Activated CD4-positive, alpha-beta T cell treated with anti-CD3 and anti-CD28 coated beads, Interleukin-2, Interleukin-4, amounts not matched to agents 100 ng/mL and 50 ng/mL, durations not matched to agents 16 hours and 8 hours (primary cell): ENCODE results near the gene SUGCT.

ENCODE experiments used
- DNase-seq: peaks from one replicate; pipeline ENCODE4 v3.0.0-alpha.2; 2020; ENCODE audit warnings: low spot score

SUGCT gene

GRCh38 chr7:40329601-40330153 lies 194.9 kb downstream of the SUGCT start:
- peak; percentile 40 for DNase-seq

GRCh38 chr7:40330408-40330807 lies 195.6 kb downstream of the SUGCT start:
- DNase-seq: no peak

GRCh38 chr7:40331915-40332314 lies 197.1 kb downstream of the SUGCT start:
- DNase-seq: no peak

- DNase-seq: no peak
Measured at GRCh38 chr7:40332516-40332915, 197.7 kb downstream of the SUGCT start.

- DNase-seq: no peak
Measured at GRCh38 chr7:40341836-40342235, 207.0 kb downstream of the SUGCT start.

- DNase-seq: no peak
Measured at GRCh38 chr7:40346554-40346953, 211.7 kb downstream of the SUGCT start.

- no peak for DNase-seq
Measured at GRCh38 chr7:40348126-40348728, 213.4 kb downstream of the SUGCT start.

GRCh38 chr7:40350100-40350499 lies 215.3 kb downstream of the SUGCT start:
- no peak for DNase-seq

- no peak for DNase-seq
Measured at GRCh38 chr7:40354711-40355110, 219.9 kb downstream of the SUGCT start.

GRCh38 chr7:40356312-40356711 lies 221.5 kb downstream of the SUGCT start:
- no peak for DNase-seq

- no peak for DNase-seq
Measured at GRCh38 chr7:40356871-40357709, 222.3 kb downstream of the SUGCT start.

GRCh38 chr7:40369641-40370277 lies 235.0 kb downstream of the SUGCT start:
- no peak for DNase-seq

- no peak for DNase-seq
Measured at GRCh38 chr7:40371806-40372440, 237.1 kb downstream of the SUGCT start.

- no peak for DNase-seq
Measured at GRCh38 chr7:40374575-40374974, 239.8 kb downstream of the SUGCT start.

- no peak for DNase-seq
Measured at GRCh38 chr7:40380111-40380510, 245.3 kb downstream of the SUGCT start.

- no peak for DNase-seq
Measured at GRCh38 chr7:40382145-40382544, 247.3 kb downstream of the SUGCT start.

- DNase-seq: no peak
Measured at GRCh38 chr7:40393660-40394059, 258.9 kb downstream of the SUGCT start.

GRCh38 chr7:40394400-40394799 lies 259.6 kb downstream of the SUGCT start:
- DNase-seq: no peak

GRCh38 chr7:40400525-40400924 lies 265.7 kb downstream of the SUGCT start:
- no peak for DNase-seq

- DNase-seq: no peak
Measured at GRCh38 chr7:40401406-40401805, 266.6 kb downstream of the SUGCT start.

- DNase-seq: no peak
Measured at GRCh38 chr7:40402661-40403060, 267.9 kb downstream of the SUGCT start.

GRCh38 chr7:40403703-40404476 lies 269.1 kb downstream of the SUGCT start:
- no peak for DNase-seq
